Measurements from ENCODE around the gene DLGAP1.

- TF ChIP-seq TAF1 (IDR thresholded peaks at IDR 0.05; ENCODE audit: low read depth), result no peak
- no peak for TF ChIP-seq EP300 (IDR thresholded peaks at IDR 0.05; ENCODE audit: borderline replicate concordance)
- no peak for TF ChIP-seq CREB1 (IDR thresholded peaks at IDR 0.05; ENCODE audit: low read depth)
Measured at GRCh38 chr18:4193086-4193485, 262.0 kb downstream of the DLGAP1 start.

Data from Ishikawa (cell line).